ENCODE results near the gene ATF6B. TPM values are rescaled to one million over a fixed set of nuclear protein-coding genes. Genes with fewer than 3 reads are reported as not detected.
"Not testable (repeated sequence)": the region's sequence is repeated elsewhere in the genome, so short reads cannot be mapped to it uniquely, and the experiment has no call there.

The ATF6B gene
- total and polyA plus RNA-seq, 9 donors, result 11.7 to 53.3 (median 46.5) TPM

GRCh38 chr6:32069878-32070515 is 58.0 kb downstream of the ATF6B start:
- peaks cover 37% of the 10 kb centered on the region for H3K4me1 ChIP-seq (ENCODE audit: control insufficient read depth, insufficient read depth, low read length)
- no peak overlapping the region for H3K4me3 ChIP-seq (ENCODE audit: low read length)
- no peaks in the 10 kb centered on the region for H3K27me3 ChIP-seq (ENCODE audit: control insufficient read depth, insufficient read depth, low read length)
- no peak for DNase-seq
- H3K27ac ChIP-seq (ENCODE audit: low read length), result no peak overlapping the region
- H3K36me3 ChIP-seq (ENCODE audit: control insufficient read depth, insufficient read depth, low read length), result peaks cover 50% of the 10 kb centered on the region
- no peaks in the 10 kb centered on the region for H3K9me3 ChIP-seq (replicated peaks; ENCODE audit: control insufficient read depth, low read depth, low read length)
- 76% methylated on average over 19 of the region's 24 CpGs for WGBS (ENCODE audit: insufficient coverage)

GRCh38 chr6:32069460-32069859 is 58.6 kb downstream of the ATF6B start:
- WGBS (ENCODE audit: insufficient coverage), result 89% methylated on average over 17 of the region's 17 CpGs
- Histone ChIP-seq H3K27ac (ENCODE audit: low read length) (no peak overlapping the region), H3K4me1 (ENCODE audit: control insufficient read depth, insufficient read depth, low read length) (peaks cover 35% of the 10 kb centered on the region), H3K9me3 (replicated peaks; ENCODE audit: control insufficient read depth, low read depth, low read length) (no peaks in the 10 kb centered on the region), H3K27me3 (ENCODE audit: control insufficient read depth, insufficient read depth, low read length) (no peaks in the 10 kb centered on the region), H3K4me3 (ENCODE audit: low read length) (no peak overlapping the region), H3K36me3 (ENCODE audit: control insufficient read depth, insufficient read depth, low read length) (peaks cover 55% of the 10 kb centered on the region)
- DNase-seq, result no peak

- Histone ChIP-seq H3K9me3 (replicated peaks; ENCODE audit: control insufficient read depth, low read depth, low read length) (no peaks in the 10 kb centered on the region), H3K4me1 (ENCODE audit: control insufficient read depth, insufficient read depth, low read length) (peaks cover 34% of the 10 kb centered on the region), H3K27me3 (ENCODE audit: control insufficient read depth, insufficient read depth, low read length) (no peaks in the 10 kb centered on the region), H3K36me3 (ENCODE audit: control insufficient read depth, insufficient read depth, low read length) (peaks cover 54% of the 10 kb centered on the region), H3K4me3 (ENCODE audit: low read length) (no peak overlapping the region), H3K27ac (ENCODE audit: low read length) (no peak overlapping the region)
- WGBS (ENCODE audit: insufficient coverage), result 92% methylated on average over 11 of the region's 14 CpGs
- no peak for DNase-seq
Measured at GRCh38 chr6:32068867-32069266, 59.2 kb downstream of the ATF6B start.

GRCh38 chr6:32068315-32068714 is 59.7 kb downstream of the ATF6B start:
- WGBS (ENCODE audit: insufficient coverage), result 94% methylated on average over 12 of the region's 13 CpGs
- H3K27me3 ChIP-seq (ENCODE audit: control insufficient read depth, insufficient read depth, low read length); H3K4me3 ChIP-seq (ENCODE audit: low read length); DNase-seq; H3K9me3 ChIP-seq (replicated peaks; ENCODE audit: control insufficient read depth, low read depth, low read length); H3K27ac ChIP-seq (ENCODE audit: low read length): not testable (repeated sequence)
- H3K4me1 ChIP-seq (ENCODE audit: control insufficient read depth, insufficient read depth, low read length), result peaks cover 28% of the 10 kb centered on the region
- peaks cover 49% of the 10 kb centered on the region for H3K36me3 ChIP-seq (ENCODE audit: control insufficient read depth, insufficient read depth, low read length)

- H3K36me3 ChIP-seq (ENCODE audit: control insufficient read depth, insufficient read depth, low read length), result peaks cover 48% of the 10 kb centered on the region
- not testable (repeated sequence) for H3K27ac ChIP-seq (ENCODE audit: low read length); DNase-seq; H3K27me3 ChIP-seq (ENCODE audit: control insufficient read depth, insufficient read depth, low read length); H3K9me3 ChIP-seq (replicated peaks; ENCODE audit: control insufficient read depth, low read depth, low read length); H3K4me3 ChIP-seq (ENCODE audit: low read length)
- H3K4me1 ChIP-seq (ENCODE audit: control insufficient read depth, insufficient read depth, low read length), result peaks cover 22% of the 10 kb centered on the region
- WGBS (ENCODE audit: insufficient coverage), result 67% methylated on average over 1 of the region's 19 CpGs
Measured at GRCh38 chr6:32067521-32067920, 60.5 kb downstream of the ATF6B start.

Other genes with a start within 250 kb of the ATF6B start
- 0.18 TPM for gene SLC44A4, start 249.2 kb downstream of the ATF6B start, total RNA-seq
- 1 to 10 TPM in 2 of 8 donors, under 1 TPM in 6; 0.12 to 8.9 (median 0.37) TPM for gene SLC44A4, start 249.2 kb downstream of the ATF6B start, polyA plus RNA-seq (ENCODE audit: insufficient read depth in 1 of 8, insufficient read length in 8 of 8, low replicate concordance in 1 of 8)
- 28.3 TPM for gene EHMT2, start 230.5 kb downstream of the ATF6B start, total RNA-seq
- gene EHMT2, start 230.5 kb downstream of the ATF6B start, polyA plus RNA-seq (ENCODE audit: insufficient read depth in 1 of 8, insufficient read length in 8 of 8, low replicate concordance in 1 of 8), result 10 to 100 TPM; 30.7 to 43.8 (median 33.8) TPM
- 2.7 TPM for gene ZBTB12, start 226.2 kb downstream of the ATF6B start, total RNA-seq
- 10 to 100 TPM in 7 of 8 donors, 1 to 10 TPM in 1; 9.2 to 15.3 (median 14.0) TPM for gene ZBTB12, start 226.2 kb downstream of the ATF6B start, polyA plus RNA-seq (ENCODE audit: insufficient read depth in 1 of 8, insufficient read length in 8 of 8, low replicate concordance in 1 of 8)
- gene C2, start 200.5 kb downstream of the ATF6B start, total RNA-seq, result 3.7 TPM
- gene C2, start 200.5 kb downstream of the ATF6B start, polyA plus RNA-seq (ENCODE audit: insufficient read depth in 1 of 8, insufficient read length in 8 of 8, low replicate concordance in 1 of 8), result 1 to 10 TPM; 3.3 to 9.5 (median 5.0) TPM
- gene CFB, start 182.2 kb downstream of the ATF6B start, total RNA-seq, result 1.6 TPM
- gene CFB, start 182.2 kb downstream of the ATF6B start, polyA plus RNA-seq (ENCODE audit: insufficient read depth in 1 of 8, insufficient read length in 8 of 8, low replicate concordance in 1 of 8), result 1 to 10 TPM; 1.0 to 4.8 (median 2.0) TPM
- gene NELFE, start 169.3 kb downstream of the ATF6B start, total RNA-seq, result 48.9 TPM
- gene NELFE, start 169.3 kb downstream of the ATF6B start, polyA plus RNA-seq (ENCODE audit: insufficient read depth in 1 of 8, insufficient read length in 8 of 8, low replicate concordance in 1 of 8), result 10 to 100 TPM; 64.7 to 72.6 (median 69.2) TPM
- 21.8 TPM for gene SKIC2, start 169.1 kb downstream of the ATF6B start, total RNA-seq
- 10 to 100 TPM; 27.0 to 34.1 (median 30.8) TPM for gene SKIC2, start 169.1 kb downstream of the ATF6B start, polyA plus RNA-seq (ENCODE audit: insufficient read depth in 1 of 8, insufficient read length in 8 of 8, low replicate concordance in 1 of 8)
- 10.7 TPM for gene DXO, start 156.1 kb downstream of the ATF6B start, total RNA-seq
- 10 to 100 TPM; 16.0 to 22.2 (median 17.4) TPM for gene DXO, start 156.1 kb downstream of the ATF6B start, polyA plus RNA-seq (ENCODE audit: insufficient read depth in 1 of 8, insufficient read length in 8 of 8, low replicate concordance in 1 of 8)
- 13.0 TPM for gene C4A, start 146.2 kb downstream of the ATF6B start, total RNA-seq
- gene C4A, start 146.2 kb downstream of the ATF6B start, polyA plus RNA-seq (ENCODE audit: insufficient read depth in 1 of 8, insufficient read length in 8 of 8, low replicate concordance in 1 of 8), result 10 to 100 TPM in 6 of 8 donors, 1 to 10 TPM in 2; 6.6 to 20.4 (median 15.8) TPM
- gene C4B, start 113.5 kb downstream of the ATF6B start, total RNA-seq, result 15.6 TPM
- gene C4B, start 113.5 kb downstream of the ATF6B start, polyA plus RNA-seq (ENCODE audit: insufficient read depth in 1 of 8, insufficient read length in 8 of 8, low replicate concordance in 1 of 8), result 10 to 100 TPM in 7 of 8 donors, 1 to 10 TPM in 1; 9.5 to 32.1 (median 24.1) TPM
- 0.04 TPM for gene CYP21A2, start 89.8 kb downstream of the ATF6B start, total RNA-seq
- 1 to 10 TPM in 3 of 8 donors, under 1 TPM in 5; 0.20 to 1.9 (median 0.62) TPM for gene CYP21A2, start 89.8 kb downstream of the ATF6B start, polyA plus RNA-seq (ENCODE audit: insufficient read depth in 1 of 8, insufficient read length in 8 of 8, low replicate concordance in 1 of 8)
- 108 TPM for gene TNXB, start 18.9 kb downstream of the ATF6B start, total RNA-seq
- gene TNXB, start 18.9 kb downstream of the ATF6B start, polyA plus RNA-seq (ENCODE audit: insufficient read depth in 1 of 8, insufficient read length in 8 of 8, low replicate concordance in 1 of 8), result 100 to 1,000 TPM in 7 of 8 donors, 10 to 100 TPM in 1; 100.0 to 207 (median 127) TPM
- 4.5 TPM for gene FKBPL, start 2.0 kb upstream of the ATF6B start, total RNA-seq
- gene FKBPL, start 2.0 kb upstream of the ATF6B start, polyA plus RNA-seq (ENCODE audit: insufficient read depth in 1 of 8, insufficient read length in 8 of 8, low replicate concordance in 1 of 8), result 1 to 10 TPM; 4.0 to 6.0 (median 4.4) TPM
- 0.18 TPM for gene PRRT1, start 23.7 kb upstream of the ATF6B start, total RNA-seq
- 1 to 10 TPM in 7 of 8 donors, under 1 TPM in 1; 0.71 to 2.3 (median 1.2) TPM for gene PRRT1, start 23.7 kb upstream of the ATF6B start, polyA plus RNA-seq (ENCODE audit: insufficient read depth in 1 of 8, insufficient read length in 8 of 8, low replicate concordance in 1 of 8)
- gene PPT2, start 25.9 kb upstream of the ATF6B start, total RNA-seq, result 15.3 TPM
- gene PPT2, start 25.9 kb upstream of the ATF6B start, polyA plus RNA-seq (ENCODE audit: insufficient read depth in 1 of 8, insufficient read length in 8 of 8, low replicate concordance in 1 of 8), result 10 to 100 TPM; 23.7 to 35.7 (median 31.6) TPM
- gene EGFL8, start 36.3 kb upstream of the ATF6B start, total RNA-seq, result 28.9 TPM
- gene EGFL8, start 36.3 kb upstream of the ATF6B start, polyA plus RNA-seq (ENCODE audit: insufficient read depth in 1 of 8, insufficient read length in 8 of 8, low replicate concordance in 1 of 8), result 10 to 100 TPM; 22.9 to 43.4 (median 27.7) TPM
- gene AGPAT1, start 47.8 kb upstream of the ATF6B start, total RNA-seq, result 32.3 TPM
- gene AGPAT1, start 47.8 kb upstream of the ATF6B start, polyA plus RNA-seq (ENCODE audit: insufficient read depth in 1 of 8, insufficient read length in 8 of 8, low replicate concordance in 1 of 8), result 10 to 100 TPM; 55.4 to 71.7 (median 61.8) TPM
- 41.5 TPM for gene RNF5, start 50.2 kb upstream of the ATF6B start, total RNA-seq
- gene RNF5, start 50.2 kb upstream of the ATF6B start, polyA plus RNA-seq (ENCODE audit: insufficient read depth in 1 of 8, insufficient read length in 8 of 8, low replicate concordance in 1 of 8), result 10 to 100 TPM; 46.9 to 57.5 (median 52.8) TPM
- gene AGER, start 56.0 kb upstream of the ATF6B start, total RNA-seq, result 3.7 TPM
- gene AGER, start 56.0 kb upstream of the ATF6B start, polyA plus RNA-seq (ENCODE audit: insufficient read depth in 1 of 8, insufficient read length in 8 of 8, low replicate concordance in 1 of 8), result 10 to 100 TPM in 5 of 8 donors, 1 to 10 TPM in 3; 6.1 to 17.1 (median 10.9) TPM
- gene PBX2, start 62.0 kb upstream of the ATF6B start, total RNA-seq, result 31.3 TPM
- gene PBX2, start 62.0 kb upstream of the ATF6B start, polyA plus RNA-seq (ENCODE audit: insufficient read depth in 1 of 8, insufficient read length in 8 of 8, low replicate concordance in 1 of 8), result 100 to 1,000 TPM in 7 of 8 donors, 10 to 100 TPM in 1; 91.7 to 123 (median 113) TPM
- 4.3 TPM for gene GPSM3, start 64.4 kb upstream of the ATF6B start, total RNA-seq
- gene GPSM3, start 64.4 kb upstream of the ATF6B start, polyA plus RNA-seq (ENCODE audit: insufficient read depth in 1 of 8, insufficient read length in 8 of 8, low replicate concordance in 1 of 8), result 1 to 10 TPM; 6.1 to 9.8 (median 7.7) TPM
- gene NOTCH4, start 95.8 kb upstream of the ATF6B start, total RNA-seq, result 14.0 TPM
- gene NOTCH4, start 95.8 kb upstream of the ATF6B start, polyA plus RNA-seq (ENCODE audit: insufficient read depth in 1 of 8, insufficient read length in 8 of 8, low replicate concordance in 1 of 8), result 10 to 100 TPM; 15.9 to 30.4 (median 23.2) TPM
- not detected for gene TSBP1, start 243.7 kb upstream of the ATF6B start, total RNA-seq
- under 1 TPM in 2 of 8 donors, not detected in 6; 0.07 to 0.09 TPM for gene TSBP1, start 243.7 kb upstream of the ATF6B start, polyA plus RNA-seq (ENCODE audit: insufficient read depth in 1 of 8, insufficient read length in 8 of 8, low replicate concordance in 1 of 8)